ENCODE data around the gene MAD1L1.
A peak's percentile ranks its signal among the peaks of the same experiment; 100 is the strongest.

The MAD1L1 gene

GRCh38 chr7:2099048-2099957, 133.4 kb downstream of the MAD1L1 start:
- DNase-seq, result peak; percentile 33

- DNase-seq, result no peak
These were observed 134.2 kb downstream of the MAD1L1 start for GRCh38 chr7:2098496-2098895.

- DNase-seq, result no peak
These were observed 134.7 kb downstream of the MAD1L1 start for GRCh38 chr7:2098056-2098455.

- no peak for DNase-seq
These were observed 135.3 kb downstream of the MAD1L1 start for GRCh38 chr7:2097492-2097891.

- no peak for DNase-seq
These were observed 135.9 kb downstream of the MAD1L1 start for GRCh38 chr7:2096692-2097387.

GRCh38 chr7:2095436-2095835, 137.3 kb downstream of the MAD1L1 start:
- DNase-seq, result no peak

GRCh38 chr7:2094454-2095045, 138.2 kb downstream of the MAD1L1 start:
- no peak for DNase-seq

- DNase-seq, result no peak
These were observed 138.9 kb downstream of the MAD1L1 start for GRCh38 chr7:2093843-2094220.

GRCh38 chr7:2093215-2093842, 139.4 kb downstream of the MAD1L1 start:
- no peak for DNase-seq

- DNase-seq, result no peak
These were observed 140.5 kb downstream of the MAD1L1 start for GRCh38 chr7:2092279-2092678.

GRCh38 chr7:2090526-2091520, 141.9 kb downstream of the MAD1L1 start:
- no peak for DNase-seq

GRCh38 chr7:2088801-2089200, 143.9 kb downstream of the MAD1L1 start:
- DNase-seq, result no peak

- DNase-seq, result no peak
These were observed 145.0 kb downstream of the MAD1L1 start for GRCh38 chr7:2087744-2088143.

GRCh38 chr7:2086229-2086628, 146.5 kb downstream of the MAD1L1 start:
- no peak for DNase-seq

GRCh38 chr7:2085804-2086203, 146.9 kb downstream of the MAD1L1 start:
- no peak for DNase-seq

- no peak for DNase-seq
These were observed 147.8 kb downstream of the MAD1L1 start for GRCh38 chr7:2084781-2085505.

- no peak for DNase-seq
These were observed 148.4 kb downstream of the MAD1L1 start for GRCh38 chr7:2084331-2084730.

GRCh38 chr7:2083362-2083761, 149.4 kb downstream of the MAD1L1 start:
- no peak for DNase-seq

- no peak for DNase-seq
These were observed 150.4 kb downstream of the MAD1L1 start for GRCh38 chr7:2082139-2082998.

- no peak for DNase-seq
These were observed 151.1 kb downstream of the MAD1L1 start for GRCh38 chr7:2081526-2082135.

Data from activated CD4-positive, alpha-beta T cell treated with anti-CD3 and anti-CD28 coated beads, Interleukin-10, Interleukin-2, amounts not matched to agents 100 ng/mL and 50 ng/mL, durations not matched to agents 16 hours and 8 hours (primary cell).